Transverse colon (tissue), 4 donors: ENCODE measurements around the gene SPATA45. TPM values are rescaled to one million over a fixed set of nuclear protein-coding genes. Genes with fewer than 3 reads are reported as not detected.

Experiments used
- DNase-seq: peaks from one replicate; pipeline ENCODE4 v3.0.0-alpha.2; 2019
- H3K27ac ChIP-seq, 4 donors: fragments of 200-600 bp; sonication (generic); 2 replicates each; pipeline ENCODE4 v1.5.1; 2016 to 2018; ENCODE audit warnings: inconsistent platforms in 4 of 4
- H3K27me3 ChIP-seq: fragments of 200-600 bp; sonication (generic); 2 replicates; pipeline ENCODE4 v1.5.1; 2017; ENCODE audit warnings: inconsistent platforms
- H3K36me3 ChIP-seq, 4 donors: fragments of 200-600 bp; sonication (generic); 2 replicates each; pipeline ENCODE4 v1.5.1; 2017 to 2019; ENCODE audit warnings: inconsistent platforms in 4 of 4
- H3K4me1 ChIP-seq, 4 donors: fragments of 200-600 bp; sonication (generic); 2 replicates each; pipeline ENCODE4 v1.5.1; 2017 to 2020; ENCODE audit warnings: inconsistent platforms in 4 of 4
- H3K4me3 ChIP-seq, 4 donors: fragments of 200-600 bp; sonication (generic); 1 replicate in 1 of 4; 2 replicates in 3 of 4; pipeline versions ENCODE4 v1.5.1 to v1.6.1; 2017 to 2019; ENCODE audit warnings: inconsistent platforms in 4 of 4
- H3K9me3 ChIP-seq, 2 donors: fragments of 200-600 bp; sonication (generic); 2 replicates each; pipeline ENCODE4 v1.5.1; 2017 to 2019; ENCODE audit warnings: inconsistent platforms in 2 of 2
- CTCF ChIP-seq, 5 experiments: fragments of 200-600 bp in 3 of 5; fragments of 450-650 bp in 2 of 5; sonication (generic) in 3 of 5; IDR thresholded peaks; 1 replicate in 2 of 5; 2 replicates in 3 of 5; pipeline ENCODE4 v1.5.1; 2016 to 2017; ENCODE audit warnings: antibody characterized with exemption in 5 of 5, inconsistent platforms in 3 of 5, mild to moderate bottlenecking in 2 of 5, moderate library complexity in 1 of 5
- EP300 ChIP-seq: sonication (generic); formaldehyde crosslinking; IDR thresholded peaks from one replicate; pipeline ENCODE4 v1.6.1; 2017; ENCODE audit warnings: antibody characterized with exemption, low read depth
- POLR2A ChIP-seq: fragments of 450-650 bp; IDR thresholded peaks from one replicate; pipeline ENCODE4 v1.6.1; 2016; ENCODE audit warnings: antibody characterized with exemption, mild to moderate bottlenecking, moderate library complexity
- POLR2AphosphoS5 ChIP-seq, 3 donors: sonication (generic); formaldehyde crosslinking; IDR thresholded peaks; one replicate each; pipeline ENCODE4 v1.6.1; 2016; ENCODE audit warnings: antibody characterized with exemption in 3 of 3
- WGBS, 2 donors: methylation state at CpG; one replicate each; pipeline ENCODE4 v1.1.5; 2018; ENCODE audit warnings: low coverage in 1 of 2; 5-methylcytosine and 5-hydroxymethylcytosine counted together
- in situ Hi-C, 4 donors: fragments of 200-750 bp; cut with MboI; loops; one replicate each; pipeline versions ENCODE4 v1.15.0 to v1.15.1; 2017; ENCODE audit warnings: low sequenced_read_pairs in 3 of 4, low pct_ligation_motif_present in 1 of 4, low pct_unique_long_range_greater_than_20kb in 1 of 4
- intact Hi-C: fragments of 100-400 bp; cut with DNase I; formaldehyde crosslinking; loops from one replicate; pipeline ENCODE4 v1.15.1; 2023; ENCODE audit warnings: low total_unique reads
- total RNA-seq, 4 donors: library from RNA; depleted of rRNA; stranded (reverse); fragments of >200 nt; gene quantifications; one replicate each; pipeline ENCODE4 v1.1.0, GENCODE V29; 2016

Gene SPATA45
- total RNA-seq, 4 donors from 2014 or later = not detected

GRCh38 chr1:212814537-212815334, 32.7 kb downstream of the SPATA45 start:
- Histone ChIP-seq H3K36me3 (no peaks in the 10 kb centered on the region), H3K27me3 (no peaks in the 10 kb centered on the region), H3K27ac (no peak overlapping the region), H3K9me3 (no peaks in the 10 kb centered on the region), H3K4me3 (no peak overlapping the region), H3K4me1 (peaks cover 0 to 11% (median 7%) of the 10 kb centered on the region in 4 donors)
- in situ Hi-C loops = loop anchor here (10.0 to 25.0 kb wide), 2 partner anchors 173 to 180 kb away; no protein-coding TSS in a partner anchor
- no peak for DNase-seq
- WGBS, 2 donors = 37 to 46% methylated on average over 2 to 5 of the region's 5 CpGs
- intact Hi-C loops = loop anchor here (10.0 kb wide), 1 partner anchor 180 kb away; no protein-coding TSS in a partner anchor
- no peak for TF ChIP-seq EP300
- peak; percentile 34 to 51 (median 46) for TF ChIP-seq CTCF (IDR thresholded peaks at IDR 0.05)

- TF ChIP-seq POLR2AphosphoS5 (IDR thresholded peaks at IDR 0.05) (no peak), POLR2A (no peak), EP300 (no peak), CTCF (IDR thresholded peaks at IDR 0.05) (no peak)
- Histone ChIP-seq H3K4me1 (no peaks in the 10 kb centered on the region), H3K36me3 (peaks cover 0 to 26% (median 8%) of the 10 kb centered on the region in 4 donors), H3K27me3 (no peaks in the 10 kb centered on the region), H3K4me3 (no peak overlapping the region), H3K9me3 (no peaks in the 10 kb centered on the region), H3K27ac (no peak overlapping the region)
- in situ Hi-C loops = loop anchor here in 3 of 4 donors (25.0 kb wide), 1 partner anchor 182 kb away; no protein-coding TSS in a partner anchor
- no peak for DNase-seq
- intact Hi-C loops = no loop called here
- WGBS, 2 donors = 84 to 96% methylated on average over 3 of the region's 3 CpGs
Measured at GRCh38 chr1:212805767-212806166, 41.7 kb downstream of the SPATA45 start.

GRCh38 chr1:212797681-212798080, 49.8 kb downstream of the SPATA45 start:
- peaks cover 0 to 13% (median 2%) of the 10 kb centered on the region in 4 donors for H3K36me3 ChIP-seq
- no peak for TF ChIP-seq CTCF (IDR thresholded peaks at IDR 0.05)
- TF ChIP-seq EP300 = no peak
- no peak for TF ChIP-seq POLR2A
- no peak for TF ChIP-seq POLR2AphosphoS5 (IDR thresholded peaks at IDR 0.05)
- in situ Hi-C loops = loop anchor here in 1 of 4 donors (25.0 kb wide), 1 partner anchor 135 kb away; no protein-coding TSS in a partner anchor
- H3K9me3 ChIP-seq = no peaks in the 10 kb centered on the region
- 90 to 93% methylated on average over 3 of the region's 3 CpGs for WGBS, 2 donors
- peaks cover 2 to 17% (median 3%) of the 10 kb centered on the region in 4 donors for H3K4me1 ChIP-seq
- no peak overlapping the region for H3K4me3 ChIP-seq
- H3K27me3 ChIP-seq = no peaks in the 10 kb centered on the region
- no peak for DNase-seq
- no peak overlapping the region for H3K27ac ChIP-seq
- intact Hi-C loops = loop anchor here (10.0 kb wide), 2 partner anchors 323 to 553 kb away; no protein-coding TSS in a partner anchor

GRCh38 chr1:212794561-212795014, 52.9 kb downstream of the SPATA45 start:
- TF ChIP-seq POLR2A = peak; percentile 25
- no peak for TF ChIP-seq POLR2AphosphoS5 (IDR thresholded peaks at IDR 0.05)
- TF ChIP-seq CTCF (IDR thresholded peaks at IDR 0.05) = no peak
- H3K27ac ChIP-seq = peak overlapping the region in 2 of 4 donors; percentile 15 to 63
- no peaks in the 10 kb centered on the region for H3K9me3 ChIP-seq
- H3K4me1 ChIP-seq = peaks cover 9 to 36% (median 17%) of the 10 kb centered on the region in 4 donors
- no peak for DNase-seq
- in situ Hi-C loops = loop anchor here in 1 of 4 donors (25.0 kb wide), 1 partner anchor 132 kb away; no protein-coding TSS in a partner anchor
- intact Hi-C loops = loop anchor here (10.0 kb wide), 2 partner anchors 320 to 550 kb away; no protein-coding TSS in a partner anchor
- H3K36me3 ChIP-seq = peaks cover 0 to 13% (median 0%) of the 10 kb centered on the region in 4 donors
- no peaks in the 10 kb centered on the region for H3K27me3 ChIP-seq
- H3K4me3 ChIP-seq = no peak overlapping the region
- WGBS, 2 donors = 57 to 83% methylated on average over 1 of the region's 1 CpG
